Raji (cell line): ENCODE results near the gene KRT6B.

ENCODE experiments used
- POLR2A ChIP-seq: IDR thresholded peaks from 2 replicates; pipeline ENCODE4 v1.6.1; 2011; ENCODE audit warnings: low read depth, low read length, control low read depth; ENCODE audit not compliant: insufficient read depth

The KRT6B gene

GRCh38 chr12:52405922-52406385, 46.0 kb downstream of the KRT6B start, which contains the start of gene KRT82:
TSS of gene KRT82 (minus strand) at chr12:52406335. CDS start at chr12:52406277, 58 bp downstream.
- no peak for TF ChIP-seq POLR2A

GRCh38 chr12:52404951-52405350, 47.0 kb downstream of the KRT6B start:
- no peak for TF ChIP-seq POLR2A

DNA sequence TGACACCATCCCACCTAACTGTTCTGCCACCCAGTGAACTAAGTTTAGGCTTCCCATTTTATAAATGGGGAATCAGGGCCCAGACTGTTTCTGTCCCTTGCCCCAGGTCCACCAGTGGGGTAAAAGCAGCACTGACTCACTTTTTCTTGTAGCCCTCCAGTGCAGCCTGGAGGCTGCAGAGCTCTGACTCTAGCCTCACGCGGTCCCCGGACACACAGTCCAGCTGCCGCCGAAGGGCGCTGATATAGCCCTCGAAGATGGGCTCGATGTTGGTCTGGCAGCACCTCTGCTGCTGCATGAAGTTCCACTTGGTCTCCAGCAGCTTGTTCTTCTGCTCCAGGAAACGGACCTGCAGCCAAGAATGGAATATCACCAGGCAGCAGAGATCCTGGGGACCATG, 48.4 kb downstream of the KRT6B start:
- no peak for TF ChIP-seq POLR2A

GRCh38 chr12:52402873-52403540, 48.9 kb downstream of the KRT6B start:
- no peak for TF ChIP-seq POLR2A

DNA sequence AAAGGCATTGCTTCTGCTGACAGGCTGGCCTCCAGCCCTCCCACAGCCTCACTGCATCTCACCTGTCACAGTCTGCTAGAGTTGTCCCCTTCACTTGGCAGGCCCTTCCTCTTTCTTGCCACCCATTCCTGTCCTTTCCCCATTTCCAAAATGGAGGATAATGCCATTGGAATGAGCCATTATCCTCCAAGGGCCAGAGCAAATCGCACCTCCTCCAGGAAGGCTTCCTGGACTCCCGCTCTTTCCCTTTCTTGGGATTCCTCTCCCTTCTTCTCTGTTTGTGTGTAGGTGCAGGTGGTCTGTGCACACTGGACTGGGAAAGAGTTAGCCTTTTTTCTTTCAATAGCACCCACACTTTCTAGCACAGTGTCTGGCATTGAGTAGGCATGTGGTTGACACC, 49.6 kb downstream of the KRT6B start:
- TF ChIP-seq POLR2A: no peak

GRCh38 chr12:52401926-52402325, 50.0 kb downstream of the KRT6B start:
- no peak for TF ChIP-seq POLR2A

DNA sequence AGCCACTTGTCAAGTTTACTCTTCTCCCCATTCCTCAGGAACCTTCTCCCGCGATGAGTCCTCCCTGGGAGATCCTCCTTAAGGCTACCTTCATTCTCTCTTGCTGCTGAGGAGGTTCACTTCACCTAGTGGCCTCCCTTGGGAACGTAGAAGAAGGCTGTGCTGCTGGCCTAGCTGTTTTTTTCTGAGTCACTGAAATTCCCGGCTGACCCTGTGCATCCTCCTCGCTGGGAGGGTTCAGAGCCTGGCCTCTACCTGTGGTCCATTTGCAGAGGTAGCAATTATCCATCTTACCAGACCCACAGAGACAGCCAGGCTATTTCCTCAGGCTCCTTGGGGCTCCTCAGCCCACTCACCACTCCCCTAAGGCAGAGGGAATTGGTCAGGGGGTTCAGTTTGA, 50.4 kb downstream of the KRT6B start:
- no peak for TF ChIP-seq POLR2A

- no peak for TF ChIP-seq POLR2A
These were observed 51.0 kb downstream of the KRT6B start for GRCh38 chr12:52400906-52401305.

DNA sequence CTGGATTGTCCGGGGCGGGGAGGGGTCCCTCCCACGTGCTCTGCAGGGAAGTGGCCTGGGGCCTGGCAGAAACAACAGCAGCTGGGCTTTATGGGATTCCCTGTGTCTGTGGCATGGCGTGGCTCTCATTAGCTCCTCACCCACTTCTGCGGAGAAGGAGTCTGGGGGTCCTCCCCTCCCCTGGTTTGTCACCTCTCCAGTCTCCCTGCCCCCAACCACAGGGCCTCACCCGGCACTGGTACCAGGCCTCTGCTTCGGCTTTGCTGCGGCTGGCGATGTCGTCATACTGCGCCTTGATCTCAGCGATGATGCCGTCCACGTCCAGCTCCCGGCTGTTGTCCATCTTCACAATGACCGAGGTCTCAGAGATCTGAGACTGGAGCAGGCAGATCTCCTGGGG, 52.2 kb downstream of the KRT6B start:
- TF ChIP-seq POLR2A: no peak

DNA sequence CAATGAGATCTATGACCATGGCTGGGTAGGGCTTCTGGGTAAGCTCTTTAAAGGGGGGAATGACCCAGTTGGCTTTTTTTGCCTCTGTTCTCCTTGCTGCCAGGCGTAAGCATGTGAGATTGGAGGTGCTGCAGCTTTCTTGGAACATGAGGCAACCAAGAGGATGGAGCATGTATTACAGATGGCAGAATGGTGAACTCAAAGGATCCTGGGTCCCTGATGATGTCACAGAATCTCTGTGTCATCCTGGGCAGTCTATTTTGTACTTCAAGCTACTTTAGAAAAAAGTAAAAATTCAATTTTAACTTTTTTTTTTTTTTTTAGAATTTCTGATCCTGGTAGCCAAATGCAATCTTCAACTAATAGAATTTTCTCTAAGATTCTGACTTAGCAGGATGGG, 53.8 kb downstream of the KRT6B start:
- TF ChIP-seq POLR2A: no peak

DNA sequence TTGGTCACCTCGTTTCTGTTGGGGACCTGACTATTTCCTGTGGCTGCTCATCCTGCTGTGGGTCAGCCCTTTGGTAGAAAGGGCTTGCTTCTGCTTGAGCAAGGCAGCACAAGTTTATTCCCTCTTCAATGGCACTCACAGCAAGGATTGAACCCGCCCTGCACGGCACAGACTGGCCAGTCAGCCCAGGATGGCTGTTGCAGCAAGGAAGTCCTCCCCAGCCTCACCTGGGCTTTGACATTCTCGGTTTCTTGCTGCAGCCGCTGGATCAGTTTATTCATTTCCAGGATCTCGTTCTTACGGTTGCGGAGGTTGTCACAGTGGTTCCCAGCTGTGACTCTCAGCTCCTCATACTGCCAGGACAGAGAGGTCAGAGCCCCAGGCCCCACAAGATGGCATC, 55.3 kb downstream of the KRT6B start:
- TF ChIP-seq POLR2A: no peak
